PC-9 (cell line): ENCODE data around the gene ZFHX3. TPM values are rescaled to one million over a fixed set of nuclear protein-coding genes. Genes with fewer than 3 reads are reported as not detected.
A peak's percentile ranks its signal among the peaks of the same experiment; 100 is the strongest.

Source experiments
- BruUV-seq: library from RNA; stranded (reverse); fragments of 400-500 nt; replicated peaks from 2 replicates; lab custom pipeline; 2021; lab: Mats Ljungman, UMichigan
- CTCF ChIA-PET: fragments of 300-600 bp; sonication (Branson Sonifier 250); formaldehyde crosslinking; loops from one replicate; lab custom pipeline; 2022; ENCODE audit warnings: antibody characterized with exemption; lab: Charles Lee
- POLR2A ChIA-PET: fragments of 300-600 bp; sonication (Branson Sonifier 250); formaldehyde crosslinking; loops from one replicate; lab custom pipeline; 2022; ENCODE audit warnings: antibody characterized with exemption; ENCODE audit not compliant: unreplicated experiment; lab: Charles Lee
- DNase-seq, 2 experiments: peaks; one replicate each; pipeline versions ENCODE4 v3.0.0 to v3.0.0-alpha.2; 2015 to 2022; ENCODE audit warnings: mixed read lengths in 1 of 2
- H2AFZ ChIP-seq: fragments of 200-600 bp; sonication (generic); 2 replicates; pipeline ENCODE4 v1.8.1; 2017; ENCODE audit warnings: antibody characterized with exemption
- H3F3A ChIP-seq: fragments of 200-600 bp; sonication (generic); 2 replicates; pipeline ENCODE4 v1.8.1; 2017; ENCODE audit warnings: antibody characterized with exemption, mild to moderate bottlenecking, low read depth; ENCODE audit not compliant: insufficient read depth
- H3K27ac ChIP-seq: fragments of 200-600 bp; sonication (generic); 2 replicates; pipeline ENCODE4 v1.6.1; 2016; ENCODE audit warnings: mixed run types
- H3K27me3 ChIP-seq: fragments of 200-600 bp; sonication (generic); 2 replicates; pipeline ENCODE4 v1.6.1; 2016; ENCODE audit warnings: low read depth, mixed run types; ENCODE audit not compliant: insufficient read depth
- H3K36me3 ChIP-seq: fragments of 200-600 bp; sonication (generic); 2 replicates; pipeline ENCODE4 v1.6.1; 2016; ENCODE audit warnings: low read depth, mixed run types
- H3K4me1 ChIP-seq: fragments of 200-600 bp; sonication (generic); replicated peaks from 2 replicates; pipeline ENCODE4 v1.6.1; 2016; ENCODE audit warnings: mixed run types; ENCODE audit not compliant: insufficient read depth
- H3K4me2 ChIP-seq: fragments of 200-600 bp; sonication (generic); 2 replicates; pipeline ENCODE4 v1.6.1; 2017; ENCODE audit warnings: mixed run types
- H3K4me3 ChIP-seq: fragments of 200-600 bp; sonication (generic); 2 replicates; pipeline ENCODE4 v1.6.1; 2016; ENCODE audit warnings: mixed run types
- H3K79me2 ChIP-seq: fragments of 200-600 bp; sonication (generic); 2 replicates; pipeline ENCODE4 v1.6.1; 2017; ENCODE audit warnings: low read depth, mixed run types
- H3K9me2 ChIP-seq: fragments of 200-600 bp; sonication (generic); 2 replicates; pipeline ENCODE4 v1.8.1; 2017; ENCODE audit warnings: mild to moderate bottlenecking; ENCODE audit not compliant: insufficient read depth
- H3K9me3 ChIP-seq: fragments of 200-600 bp; sonication (generic); 2 replicates; pipeline ENCODE4 v1.8.1; 2016; ENCODE audit warnings: low read depth; ENCODE audit not compliant: insufficient read depth
- H4K20me1 ChIP-seq: fragments of 200-600 bp; sonication (generic); 2 replicates; pipeline ENCODE4 v1.8.1; 2017; ENCODE audit not compliant: insufficient read depth
- EZH2 ChIP-seq: fragments of 200-600 bp; sonication (generic); IDR thresholded peaks from 2 replicates; pipeline ENCODE4 v1.8.0; 2017; ENCODE audit warnings: antibody characterized with exemption, low read depth
- intact Hi-C: fragments of 100-400 bp; cut with micrococcal nuclease; formaldehyde crosslinking; loops from one replicate; pipeline ENCODE4 v1.10.0; 2022; ENCODE audit not compliant: unreplicated experiment
- total RNA-seq: library from RNA; stranded (reverse); gene quantifications from 2 replicates; pipeline ENCODE4 v1.2.3, GENCODE V29; 2021
- TF ChIP-seq, protein P1 (sequence below): fragments of 200-600 bp; sonication (generic); conservative IDR thresholded peaks from 2 replicates; pipeline ENCODE4 v1.6.1; 2017; ENCODE audit warnings: mixed run types, antibody characterized with exemption, mild to moderate bottlenecking, moderate library complexity

ZFHX3 gene
- total RNA-seq, 1 experiment from 2014 or later: 23.1 TPM

DNA sequence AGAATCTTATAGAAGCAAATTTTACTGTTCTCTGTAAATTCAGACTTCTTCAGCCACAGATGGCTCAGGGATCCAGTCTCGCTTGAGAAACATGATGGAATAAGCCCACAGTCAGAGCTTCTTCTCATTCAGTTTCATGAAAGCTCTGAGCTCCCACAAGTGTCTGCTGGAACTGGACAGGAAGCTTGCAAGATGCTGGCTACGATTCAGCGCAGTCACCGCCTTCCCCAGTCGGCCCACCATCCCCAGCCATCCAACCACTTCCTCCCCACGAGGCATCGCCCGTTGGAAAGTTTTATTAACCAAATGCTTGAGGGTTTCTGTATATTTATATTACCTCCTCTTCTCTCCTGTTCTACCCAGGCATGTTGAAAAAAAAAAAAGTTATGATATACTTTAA lies 171.7 kb downstream of the ZFHX3 start:
- H3F3A ChIP-seq: peaks cover 50% of the 10 kb centered on the region
- H4K20me1 ChIP-seq: no peaks in the 10 kb centered on the region
- no peaks in the 10 kb centered on the region for H3K9me3 ChIP-seq
- H3K4me3 ChIP-seq: peak overlapping the region; percentile 18; the same call in 1 of the 2 replicates
- intact Hi-C loops: loop anchor here (2.0 kb wide), 2 partner anchors 77 to 121 kb away; no protein-coding TSS in a partner anchor
- H3K4me1 ChIP-seq: peaks cover 46% of the 10 kb centered on the region
- DNase-seq: peak; percentile 46 to 58
- H3K79me2 ChIP-seq: peaks cover 16% of the 10 kb centered on the region; the same call in 1 of the 2 replicates
- H3K27ac ChIP-seq: peak overlapping the region; percentile 95
- BruUV-seq: no TSS peak
- TF ChIP-seq, protein P1, sequence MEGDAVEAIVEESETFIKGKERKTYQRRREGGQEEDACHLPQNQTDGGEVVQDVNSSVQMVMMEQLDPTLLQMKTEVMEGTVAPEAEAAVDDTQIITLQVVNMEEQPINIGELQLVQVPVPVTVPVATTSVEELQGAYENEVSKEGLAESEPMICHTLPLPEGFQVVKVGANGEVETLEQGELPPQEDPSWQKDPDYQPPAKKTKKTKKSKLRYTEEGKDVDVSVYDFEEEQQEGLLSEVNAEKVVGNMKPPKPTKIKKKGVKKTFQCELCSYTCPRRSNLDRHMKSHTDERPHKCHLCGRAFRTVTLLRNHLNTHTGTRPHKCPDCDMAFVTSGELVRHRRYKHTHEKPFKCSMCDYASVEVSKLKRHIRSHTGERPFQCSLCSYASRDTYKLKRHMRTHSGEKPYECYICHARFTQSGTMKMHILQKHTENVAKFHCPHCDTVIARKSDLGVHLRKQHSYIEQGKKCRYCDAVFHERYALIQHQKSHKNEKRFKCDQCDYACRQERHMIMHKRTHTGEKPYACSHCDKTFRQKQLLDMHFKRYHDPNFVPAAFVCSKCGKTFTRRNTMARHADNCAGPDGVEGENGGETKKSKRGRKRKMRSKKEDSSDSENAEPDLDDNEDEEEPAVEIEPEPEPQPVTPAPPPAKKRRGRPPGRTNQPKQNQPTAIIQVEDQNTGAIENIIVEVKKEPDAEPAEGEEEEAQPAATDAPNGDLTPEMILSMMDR: no peak
- TF ChIP-seq EZH2: no peak
- no peaks in the 10 kb centered on the region for H3K27me3 ChIP-seq
- no peaks in the 10 kb centered on the region for H3K9me2 ChIP-seq
- H3K36me3 ChIP-seq: no peaks in the 10 kb centered on the region
- H2AFZ ChIP-seq: no peak overlapping the region
- CTCF ChIA-PET: interaction anchor here (1.2 to 1.3 kb wide), 2 partner anchors 44 to 113 kb away, joined by 3 to 4 read pairs; no protein-coding TSS in a partner anchor
- POLR2A ChIA-PET: interaction anchor here (0.5 to 0.7 kb wide), 4 partner anchors 29 to 320 kb away, joined by 4 to 7 read pairs (median 4); no protein-coding TSS in a partner anchor
- peak overlapping the region; percentile 64 for H3K4me2 ChIP-seq

DNA sequence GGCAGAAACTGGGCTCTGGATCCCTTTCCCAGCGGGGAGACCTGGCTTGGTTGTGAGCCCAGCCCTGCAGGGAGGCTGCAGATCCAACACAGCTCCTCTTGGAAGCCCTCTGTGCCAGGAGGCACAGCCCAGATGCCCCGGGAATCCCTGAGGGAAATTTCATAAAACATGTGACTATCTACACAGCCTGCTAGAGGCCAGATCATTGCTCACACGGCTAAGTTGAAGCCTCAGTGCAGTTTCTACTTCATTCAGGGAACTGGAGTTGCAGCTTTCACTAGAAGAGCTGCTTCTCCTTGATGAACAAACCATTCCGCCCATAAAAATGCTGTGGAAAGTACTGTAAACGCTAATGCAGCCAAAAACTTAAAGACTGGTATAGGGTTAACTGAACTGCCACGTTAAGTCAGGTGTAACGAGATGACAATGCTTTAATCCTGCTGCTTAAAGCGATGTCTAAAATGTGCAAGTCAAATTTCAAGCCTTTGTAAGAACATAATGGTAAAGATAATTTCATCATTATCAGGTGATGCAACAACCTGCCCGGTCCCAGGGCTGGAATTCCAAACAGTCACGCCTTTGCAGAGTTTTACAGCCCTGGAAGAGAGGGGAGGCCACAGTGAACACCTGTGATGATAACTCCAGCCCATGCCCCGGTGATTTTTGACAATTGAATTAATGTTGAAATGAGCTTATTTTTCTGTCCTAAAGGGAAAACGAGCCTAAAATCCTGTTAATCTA lies 172.5 kb downstream of the ZFHX3 start:
- Histone ChIP-seq H3K4me2 (peak overlapping the region; percentile 64), H3K27ac (peak overlapping the region; percentile 95), H3F3A (peaks cover 54% of the 10 kb centered on the region), H3K36me3 (no peaks in the 10 kb centered on the region), H4K20me1 (no peaks in the 10 kb centered on the region), H3K4me3 (peak overlapping the region; percentile 18; the same call in 1 of the 2 replicates), H2AFZ (no peak overlapping the region), H3K4me1 (peaks cover 46% of the 10 kb centered on the region), H3K9me3 (no peaks in the 10 kb centered on the region), H3K79me2 (peaks cover 16% of the 10 kb centered on the region; the same call in 1 of the 2 replicates), H3K27me3 (no peaks in the 10 kb centered on the region), H3K9me2 (no peaks in the 10 kb centered on the region)
- CTCF ChIA-PET: interaction anchor here (1.2 to 1.3 kb wide), 2 partner anchors 43 to 114 kb away, joined by 3 to 4 read pairs; no protein-coding TSS in a partner anchor
- POLR2A ChIA-PET: interaction anchor here (0.5 to 0.6 kb wide), 3 partner anchors 114 to 321 kb away, joined by 4 to 7 read pairs (median 4); no protein-coding TSS in a partner anchor
- BruUV-seq: no TSS peak
- TF ChIP-seq, protein P1: no peak
- TF ChIP-seq EZH2: no peak
- peak; percentile 49 to 86 for DNase-seq
- intact Hi-C loops: loop anchor here (2.0 kb wide), 2 partner anchors 77 to 121 kb away; no protein-coding TSS in a partner anchor

DNA sequence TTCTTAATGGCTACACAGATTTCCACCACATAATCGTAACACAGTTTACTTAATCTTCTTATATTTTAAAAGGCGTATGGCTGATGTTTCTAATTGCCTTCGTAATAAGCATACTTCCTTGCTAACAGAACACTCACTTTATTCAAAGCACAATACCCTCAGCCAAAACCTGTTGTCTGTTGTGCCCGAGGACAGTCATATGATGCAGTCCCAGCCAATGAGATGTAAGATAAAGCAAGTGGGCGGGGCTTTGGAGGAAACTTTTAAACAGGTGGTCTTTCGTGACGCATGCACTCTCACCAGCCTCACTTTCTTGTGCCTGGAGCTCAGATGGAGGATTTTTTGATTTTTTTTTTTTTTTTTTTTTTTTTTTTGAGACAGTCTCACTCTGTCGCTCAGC lies 174.1 kb downstream of the ZFHX3 start:
- H3K4me2 ChIP-seq: no peak overlapping the region
- ChIA-PET POLR2A (no interaction called here), CTCF (no interaction called here)
- DNase-seq: no peak
- H3K9me2 ChIP-seq: no peaks in the 10 kb centered on the region
- H3K4me3 ChIP-seq: no peak overlapping the region
- BruUV-seq: no TSS peak
- intact Hi-C loops: no loop called here
- H3K27me3 ChIP-seq: no peaks in the 10 kb centered on the region
- peaks cover 44% of the 10 kb centered on the region for H3K4me1 ChIP-seq
- peaks cover 16% of the 10 kb centered on the region; the same call in 1 of the 2 replicates for H3K79me2 ChIP-seq
- no peak overlapping the region for H3K27ac ChIP-seq
- H4K20me1 ChIP-seq: no peaks in the 10 kb centered on the region
- H3K36me3 ChIP-seq: no peaks in the 10 kb centered on the region
- no peak overlapping the region for H2AFZ ChIP-seq
- TF ChIP-seq, protein P1: no peak
- no peak for TF ChIP-seq EZH2
- H3F3A ChIP-seq: peaks cover 54% of the 10 kb centered on the region
- H3K9me3 ChIP-seq: no peaks in the 10 kb centered on the region
